GM21717 (cell line): ENCODE results near the gene CARS1.

Experiments used
- ATAC-seq: cut with Tn5 transposase; IDR thresholded peaks from one replicate; pipeline ENCODE4 v1.9.1; 2021; ENCODE audit warnings: mild to moderate bottlenecking, moderate library complexity; ENCODE audit not compliant: unreplicated experiment

The CARS1 gene

GRCh38 chr11:2963112-2963754 lies 94.0 kb downstream of the CARS1 start:
- no peak for ATAC-seq

GRCh38 chr11:2961080-2961479 lies 96.1 kb downstream of the CARS1 start:
- no peak for ATAC-seq

GRCh38 chr11:2960139-2960538 lies 97.1 kb downstream of the CARS1 start:
- ATAC-seq = no peak

- ATAC-seq = no peak
Observed at GRCh38 chr11:2958251-2958650, 99.0 kb downstream of the CARS1 start.

GRCh38 chr11:2955906-2956476 lies 101.2 kb downstream of the CARS1 start:
- no peak for ATAC-seq

- ATAC-seq = no peak
Observed at GRCh38 chr11:2954263-2954662, 103.0 kb downstream of the CARS1 start.

- no peak for ATAC-seq
Observed at GRCh38 chr11:2952290-2952689, 104.9 kb downstream of the CARS1 start.

- no peak for ATAC-seq
Observed at GRCh38 chr11:2951231-2952110, 105.8 kb downstream of the CARS1 start.
